Posterior vena cava (tissue), 2 donors: ENCODE results near the gene NXPH4. TPM values are rescaled to one million over a fixed set of nuclear protein-coding genes. Genes with fewer than 3 reads are reported as not detected.
A peak's percentile ranks its signal among the peaks of the same experiment; 100 is the strongest.

ENCODE experiments used
- DNase-seq: peaks from one replicate; pipeline ENCODE4 v3.0.0-alpha.2; 2020; ENCODE audit warnings: low spot score
- intact Hi-C, 2 donors: fragments of 100-400 bp; cut with DNase I; formaldehyde crosslinking; loops; one replicate each; pipeline versions ENCODE4 v1.14.1 to v1.14.2; 2022 to 2023
- total RNA-seq, 2 donors: library from RNA; stranded (reverse); fragmentation: NEBNext Ultra II Directional; extraction: Animal tissue kit (Norgen Biotek cat#: 25700); gene quantifications; one replicate each; pipeline ENCODE4 v1.2.1, GENCODE V29; 2021
- donor health status: DM: yes; HTN: yes; CAD: no.
- donor health status: DM: yes; HTN: yes; CAD: no.

Gene NXPH4
- total RNA-seq, 2 donors from 2014 or later: 0.24 to 0.79 TPM

DNA sequence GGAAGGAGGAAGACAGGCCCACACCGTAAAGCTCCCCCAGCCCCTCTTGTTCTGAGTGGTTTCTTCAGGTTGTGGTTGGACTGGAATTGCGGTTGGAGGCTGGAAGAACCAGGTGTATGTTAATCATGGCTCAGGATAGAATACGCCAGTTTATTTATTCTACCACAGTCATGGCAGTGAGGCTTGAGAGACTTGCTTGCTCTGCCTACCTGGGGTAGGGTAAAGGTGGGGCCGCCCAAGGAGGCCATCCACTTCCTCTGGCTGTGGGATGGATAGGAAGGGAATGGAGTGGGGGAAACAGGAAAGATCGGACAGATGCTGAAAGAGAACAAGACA is 21.0 kb downstream of the NXPH4 start:
- intact Hi-C loops: no loop called here
- DNase-seq: no peak

DNA sequence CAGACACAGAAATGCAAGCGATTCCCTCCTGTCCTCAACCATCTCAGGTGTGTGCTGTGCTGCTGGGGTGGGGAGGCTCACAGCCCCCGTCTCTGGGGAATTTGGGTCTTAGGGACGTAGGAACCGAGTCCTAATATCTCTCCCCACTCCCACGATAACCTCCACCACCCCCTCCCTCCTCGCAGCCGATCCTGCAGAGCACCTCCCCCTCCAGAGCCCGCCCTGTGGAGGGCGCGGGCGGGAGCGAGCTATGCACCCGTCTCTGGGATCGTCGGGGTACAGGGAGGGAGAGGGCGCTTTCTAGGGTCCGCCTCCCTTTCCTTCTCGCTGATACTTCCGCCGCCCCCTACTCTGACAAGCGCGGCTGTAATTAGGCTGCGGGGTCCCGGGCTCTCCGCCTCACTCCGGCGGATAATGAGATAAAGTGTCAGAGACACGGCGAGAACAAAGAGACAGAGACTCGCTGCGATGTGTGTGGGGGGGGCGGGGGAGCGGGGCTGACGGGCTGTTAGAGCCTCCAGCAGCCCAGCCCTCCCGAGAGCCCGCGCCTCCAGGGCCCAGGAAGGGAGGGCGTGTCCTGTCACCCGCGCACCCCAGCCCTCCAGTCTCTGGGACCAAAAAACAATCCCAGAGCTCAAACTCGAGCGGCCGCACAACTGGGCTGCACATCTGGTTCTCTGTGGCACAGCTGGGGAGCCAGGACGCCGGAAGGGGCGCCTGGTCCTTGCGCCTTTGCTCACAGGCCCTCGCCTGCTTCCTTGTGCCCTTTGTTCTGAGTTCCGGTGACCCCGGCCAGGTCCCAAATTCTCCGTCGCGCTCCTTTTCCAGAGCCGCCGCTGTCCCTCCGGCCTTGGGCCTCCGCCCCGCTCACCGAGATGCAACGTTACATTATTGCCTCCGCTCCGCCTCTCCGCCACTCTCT is 21.6 kb downstream of the NXPH4 start:
- intact Hi-C loops: loop anchor here in 1 of 2 donors (2.0 kb wide), 1 partner anchor 25 kb away; no protein-coding TSS in a partner anchor
- DNase-seq: no peak

DNA sequence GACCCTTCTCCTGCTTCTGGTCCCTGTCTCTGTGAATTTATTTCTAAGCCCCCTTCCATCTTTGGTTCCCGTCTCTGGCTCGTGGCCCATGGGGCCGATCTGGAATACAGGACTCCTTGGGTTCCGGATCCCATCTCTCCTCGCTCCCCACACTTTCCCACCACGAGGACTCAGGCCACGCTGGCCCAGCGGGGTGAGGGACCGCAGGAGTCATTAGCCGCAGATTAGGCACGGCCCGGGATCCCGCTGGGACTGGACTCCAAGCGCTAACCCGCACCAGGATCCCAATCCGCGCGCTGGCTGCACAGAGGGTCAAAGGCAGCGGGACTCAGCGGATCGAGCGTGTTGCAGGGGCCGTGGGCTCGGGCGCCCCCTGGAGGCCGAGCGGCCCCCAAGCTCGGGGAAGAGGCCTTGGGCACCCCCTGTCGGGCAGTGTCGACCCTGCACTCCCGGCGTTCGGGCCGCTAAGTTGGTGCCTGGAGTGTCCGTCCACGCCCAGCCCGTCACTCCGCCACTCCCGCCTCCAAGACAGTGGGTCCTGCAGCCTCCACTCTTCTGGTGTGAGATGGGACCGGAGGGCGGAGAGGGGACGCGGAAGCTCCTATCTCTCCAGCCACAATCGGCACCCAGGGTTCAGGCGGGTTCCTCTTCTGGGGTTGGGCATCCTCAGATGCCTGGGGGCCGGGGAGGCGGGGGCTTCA is 22.4 kb downstream of the NXPH4 start:
- intact Hi-C loops: loop anchor here in 1 of 2 donors (2.0 kb wide), 1 partner anchor 26 kb away; no protein-coding TSS in a partner anchor
- peak; percentile 97 for DNase-seq

DNA sequence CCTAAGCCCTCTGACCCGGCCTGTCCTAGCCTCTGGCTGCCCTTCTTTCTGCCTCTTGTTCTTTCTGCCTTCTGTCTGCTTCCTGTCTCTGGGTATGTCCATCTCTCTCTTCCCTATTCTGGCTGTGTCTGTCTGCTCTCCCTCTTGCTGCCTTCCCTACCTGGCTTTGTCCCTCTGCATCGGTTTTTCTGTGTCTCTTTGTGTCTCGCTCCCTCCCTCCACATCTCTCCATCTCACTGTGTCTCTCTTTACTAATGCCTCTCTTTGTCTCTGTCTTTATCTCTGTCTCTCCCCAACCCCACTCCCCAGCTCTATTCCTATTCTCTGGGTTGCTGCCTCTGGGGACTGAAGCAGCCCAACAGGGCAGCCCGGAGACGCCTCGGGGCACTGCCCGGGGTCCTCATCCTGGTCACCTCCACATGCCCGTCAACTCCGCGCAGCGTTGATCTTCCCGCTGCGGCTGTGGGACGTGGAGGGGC is 23.0 kb downstream of the NXPH4 start:
- no peak for DNase-seq
- intact Hi-C loops: loop anchor here in 1 of 2 donors (2.0 kb wide), 1 partner anchor 27 kb away; no protein-coding TSS in a partner anchor

DNA sequence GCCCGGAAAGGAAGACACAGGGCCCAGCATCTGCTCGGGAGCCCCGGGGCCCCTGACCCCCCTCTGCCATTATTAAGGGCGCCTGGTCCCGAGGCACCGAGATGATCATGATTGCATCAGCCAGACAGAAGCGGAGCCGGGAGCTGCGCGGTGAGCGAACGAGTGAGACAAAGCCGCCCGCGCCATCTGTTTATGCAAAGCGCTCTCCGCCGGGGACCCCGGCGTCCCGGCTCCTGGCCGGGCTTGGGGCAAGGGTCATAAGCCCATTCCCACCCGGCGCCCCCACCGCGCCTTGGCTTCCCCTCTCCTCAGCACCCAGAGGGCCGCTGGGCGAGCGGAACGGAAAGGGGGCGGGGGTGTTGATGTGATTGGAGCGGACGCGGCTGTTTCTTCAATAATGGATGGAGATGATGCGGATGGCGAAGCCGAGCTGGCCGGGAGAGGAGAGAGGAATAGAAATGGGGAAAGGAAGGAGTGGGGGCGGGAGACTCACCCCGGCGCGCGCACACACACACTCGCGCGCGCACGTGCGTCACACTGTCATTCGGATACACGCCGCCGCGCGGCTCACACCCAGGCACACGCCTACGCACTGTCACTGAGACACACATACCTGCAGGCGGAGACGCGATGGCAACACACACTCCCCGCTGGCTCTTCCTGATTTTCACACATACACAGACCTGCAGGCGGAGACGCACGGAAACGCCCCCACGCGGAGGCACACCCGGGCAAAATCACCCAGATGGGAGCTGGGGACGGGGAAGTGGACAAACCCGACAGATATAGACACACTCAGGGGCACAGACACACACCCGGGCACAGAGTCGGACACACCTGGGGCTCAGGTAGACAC is 23.7 kb downstream of the NXPH4 start:
- intact Hi-C loops: no loop called here
- DNase-seq: peak; percentile 84

DNA sequence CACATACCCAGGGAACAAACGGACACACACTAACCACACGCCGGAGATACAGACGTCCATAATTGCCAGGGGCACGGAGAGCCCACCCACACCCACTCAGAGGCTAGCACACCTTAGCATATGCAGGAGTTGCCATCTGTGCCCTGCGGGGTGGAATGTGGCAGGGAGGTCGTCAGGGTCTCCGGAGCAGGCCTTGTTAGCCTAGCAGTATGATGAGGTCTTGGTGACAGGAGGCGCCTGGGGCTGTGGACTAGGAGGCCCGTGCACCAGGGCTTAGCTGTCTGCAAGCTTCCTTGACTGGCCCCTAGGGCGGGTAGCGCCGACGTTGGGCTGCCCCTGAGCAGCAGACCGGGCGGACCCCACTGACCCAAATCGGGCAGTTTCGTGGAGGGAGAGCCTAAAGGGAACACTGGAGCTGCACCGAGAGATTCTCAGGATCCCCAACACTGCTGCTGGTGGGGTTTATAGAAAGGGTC is 24.4 kb downstream of the NXPH4 start:
- no peak for DNase-seq
- intact Hi-C loops: no loop called here

DNA sequence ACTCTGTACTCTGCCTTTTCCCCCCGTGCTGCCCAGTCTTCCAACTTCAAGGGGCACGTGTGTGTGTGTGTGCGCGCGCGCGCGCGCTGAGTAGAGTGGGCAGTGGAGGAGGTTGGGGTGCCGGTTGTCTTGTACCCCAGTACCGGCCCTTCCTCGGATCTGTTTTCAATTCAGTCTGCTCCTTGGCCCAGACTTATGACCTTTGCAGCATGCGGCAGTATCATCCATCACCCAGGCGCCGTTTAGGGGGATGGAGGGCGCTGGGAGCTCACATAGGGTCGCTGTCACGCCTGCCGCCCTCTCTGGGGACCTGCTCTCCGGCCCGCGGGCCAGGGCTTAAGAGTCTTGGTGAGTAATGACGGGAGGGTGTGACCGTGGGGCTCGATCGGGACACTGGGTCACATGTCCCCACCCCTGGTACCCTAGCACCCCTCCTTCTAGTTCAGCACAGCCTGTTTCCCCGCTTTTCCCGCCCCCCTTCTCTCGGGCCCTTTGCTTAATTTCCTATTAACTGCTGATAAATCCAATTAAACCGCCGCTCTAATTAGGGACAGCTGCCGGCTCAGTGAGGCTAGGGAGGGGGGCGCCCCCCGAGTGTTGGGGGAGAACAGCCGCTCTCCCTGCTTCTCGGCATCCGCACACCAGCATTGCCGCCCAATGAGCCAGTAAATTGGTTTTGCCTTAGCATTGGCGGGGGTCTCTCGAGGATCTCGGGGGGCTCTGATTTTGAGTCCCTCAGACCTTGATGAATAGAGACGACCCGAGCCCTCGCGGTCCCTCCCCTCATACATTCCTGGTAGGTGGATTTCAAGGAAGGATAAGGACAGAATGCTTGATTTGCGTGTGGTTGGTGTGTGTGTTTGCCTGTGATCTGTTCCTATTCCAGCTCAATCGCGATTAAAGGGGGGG is 25.1 kb downstream of the NXPH4 start:
- intact Hi-C loops: no loop called here
- DNase-seq: no peak

DNA sequence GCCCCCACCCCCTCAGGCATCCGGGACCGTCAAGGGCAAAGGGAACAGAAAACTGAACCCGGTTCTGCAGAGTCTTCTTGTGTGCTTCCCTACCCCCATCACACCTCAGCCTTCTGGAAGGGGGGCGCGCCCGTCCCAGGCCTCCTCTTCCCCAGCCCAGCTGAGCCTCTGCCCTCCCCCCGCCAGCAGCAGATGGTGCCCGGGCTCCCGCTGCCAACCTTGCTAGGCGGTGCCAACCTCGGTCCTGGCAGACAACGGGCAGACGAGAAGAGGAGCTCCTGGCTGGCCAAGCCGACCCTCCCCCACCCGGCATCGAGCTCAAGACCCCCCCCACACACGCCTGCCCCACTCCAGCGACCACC is 25.7 kb downstream of the NXPH4 start:
- peak; percentile 82 for DNase-seq
- intact Hi-C loops: no loop called here

DNA sequence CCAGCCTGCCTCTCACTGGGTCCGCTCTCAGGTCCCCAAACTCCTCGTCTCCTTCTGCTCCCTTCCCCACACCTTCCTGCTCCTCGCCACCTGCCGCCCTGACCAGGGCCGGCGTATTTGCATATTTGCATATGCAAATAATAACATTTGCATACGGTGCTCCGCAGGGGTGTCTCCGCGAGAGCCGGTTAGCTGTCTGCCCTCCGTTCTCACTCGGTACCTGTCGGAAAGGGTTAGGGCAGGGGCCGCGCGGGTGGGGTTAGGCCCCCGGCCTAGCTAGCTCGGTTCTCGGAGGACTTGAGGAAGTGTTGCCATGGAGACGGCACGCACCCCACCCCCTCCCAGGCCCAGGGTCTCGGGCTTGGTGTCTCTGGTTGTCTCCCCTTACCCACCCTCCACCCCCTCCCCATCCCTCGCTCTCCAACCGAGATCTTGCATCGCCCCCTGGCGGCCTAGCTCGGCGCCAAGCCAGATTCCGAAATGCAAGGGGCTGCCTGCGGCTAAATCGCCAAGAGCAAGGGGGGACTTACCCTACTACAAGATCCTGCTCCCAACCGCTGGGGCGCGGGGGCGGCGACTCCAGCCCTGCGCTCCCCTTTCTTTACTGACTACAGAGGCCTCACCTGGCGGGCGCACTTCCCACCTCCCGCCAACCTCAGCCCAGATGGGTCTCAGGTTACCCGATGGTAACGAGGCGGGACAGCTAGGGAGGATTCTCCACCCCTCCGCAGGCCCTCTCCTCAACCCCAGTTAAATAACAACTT is 26.3 kb downstream of the NXPH4 start:
- intact Hi-C loops: no loop called here
- DNase-seq: peak; percentile 88

DNA sequence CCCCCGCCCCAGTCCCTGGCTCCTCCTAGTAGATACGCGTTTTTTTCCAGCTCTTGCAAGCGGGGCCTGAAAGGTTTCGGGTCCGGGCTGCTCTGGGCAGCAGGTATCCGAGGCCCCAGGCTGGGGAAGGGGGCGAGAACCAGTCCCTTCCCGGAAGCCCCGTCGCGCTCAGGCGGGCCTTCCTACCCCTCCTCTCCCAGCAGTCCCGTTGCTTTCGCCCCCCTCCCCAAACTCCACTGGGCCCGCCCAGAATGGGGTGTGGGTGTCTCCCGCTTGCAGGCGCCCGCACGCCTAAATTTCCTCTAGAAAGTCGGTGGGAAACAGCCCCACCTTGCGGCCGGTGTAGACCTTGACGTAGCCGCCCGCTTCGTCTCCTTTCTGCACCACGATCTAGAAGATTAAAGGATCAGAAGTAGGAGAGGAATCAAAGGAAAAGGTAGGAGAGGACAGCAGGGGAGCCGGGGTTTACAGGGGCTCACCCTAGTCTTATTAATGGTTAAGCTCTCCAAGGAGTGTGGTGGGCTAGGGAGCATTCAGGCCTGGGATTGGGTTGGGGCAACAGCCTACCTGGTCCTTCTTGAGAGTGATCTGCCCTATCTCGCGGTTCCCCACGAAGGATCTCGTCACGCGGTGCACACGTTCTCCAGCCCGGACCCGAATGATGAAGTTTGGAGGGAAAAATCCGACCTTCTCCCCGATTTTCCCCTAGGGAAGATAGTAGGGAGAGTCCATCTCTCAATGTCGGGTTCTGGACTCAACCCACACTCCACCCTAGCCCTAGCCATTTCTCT is 27.1 kb downstream of the NXPH4 start:
- peak; percentile 94 for DNase-seq
- intact Hi-C loops: no loop called here

DNA sequence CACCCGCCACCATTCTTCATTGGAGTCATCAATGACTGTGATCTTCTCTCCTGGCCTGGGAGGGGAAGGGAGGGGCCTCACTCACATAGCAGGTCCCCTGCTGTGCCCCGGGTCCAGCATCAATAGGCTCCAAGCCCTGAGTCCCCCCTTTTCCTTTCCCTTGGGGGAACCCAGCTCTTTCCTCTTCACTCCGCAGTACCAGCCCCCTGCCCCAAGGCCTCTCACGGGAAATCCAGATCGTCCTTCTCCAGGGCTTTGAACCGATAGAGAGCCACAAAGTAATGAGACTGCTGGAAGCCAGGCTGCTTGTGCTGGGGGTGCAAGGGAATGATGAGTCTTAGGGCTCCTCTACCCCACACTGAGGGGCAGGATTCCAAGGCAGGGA is 27.7 kb downstream of the NXPH4 start:
- peak; percentile 46 for DNase-seq
- intact Hi-C loops: no loop called here

DNA sequence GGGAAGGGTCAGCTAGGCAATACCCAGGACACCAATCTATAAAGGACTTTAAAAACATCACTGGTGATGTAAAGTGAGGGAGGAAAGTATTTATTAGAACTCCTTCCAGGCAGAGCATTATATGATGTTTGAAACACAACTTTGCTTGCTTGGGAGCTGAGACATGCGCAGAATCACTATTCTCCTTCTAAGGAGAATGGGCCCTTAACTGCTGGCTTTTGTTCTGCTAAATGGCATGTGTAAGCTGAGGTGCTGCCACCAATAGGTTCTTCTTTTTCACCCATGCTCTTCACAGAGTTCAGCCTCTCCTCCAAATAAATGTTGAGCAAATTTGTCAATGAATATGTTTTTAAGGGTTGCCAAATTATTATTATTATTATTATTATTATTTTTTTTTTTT is 30.4 kb downstream of the NXPH4 start:
- intact Hi-C loops: loop anchor here in 1 of 2 donors (5.0 kb wide), 1 partner anchor 110 kb away; no protein-coding TSS in a partner anchor
- no peak for DNase-seq

DNA sequence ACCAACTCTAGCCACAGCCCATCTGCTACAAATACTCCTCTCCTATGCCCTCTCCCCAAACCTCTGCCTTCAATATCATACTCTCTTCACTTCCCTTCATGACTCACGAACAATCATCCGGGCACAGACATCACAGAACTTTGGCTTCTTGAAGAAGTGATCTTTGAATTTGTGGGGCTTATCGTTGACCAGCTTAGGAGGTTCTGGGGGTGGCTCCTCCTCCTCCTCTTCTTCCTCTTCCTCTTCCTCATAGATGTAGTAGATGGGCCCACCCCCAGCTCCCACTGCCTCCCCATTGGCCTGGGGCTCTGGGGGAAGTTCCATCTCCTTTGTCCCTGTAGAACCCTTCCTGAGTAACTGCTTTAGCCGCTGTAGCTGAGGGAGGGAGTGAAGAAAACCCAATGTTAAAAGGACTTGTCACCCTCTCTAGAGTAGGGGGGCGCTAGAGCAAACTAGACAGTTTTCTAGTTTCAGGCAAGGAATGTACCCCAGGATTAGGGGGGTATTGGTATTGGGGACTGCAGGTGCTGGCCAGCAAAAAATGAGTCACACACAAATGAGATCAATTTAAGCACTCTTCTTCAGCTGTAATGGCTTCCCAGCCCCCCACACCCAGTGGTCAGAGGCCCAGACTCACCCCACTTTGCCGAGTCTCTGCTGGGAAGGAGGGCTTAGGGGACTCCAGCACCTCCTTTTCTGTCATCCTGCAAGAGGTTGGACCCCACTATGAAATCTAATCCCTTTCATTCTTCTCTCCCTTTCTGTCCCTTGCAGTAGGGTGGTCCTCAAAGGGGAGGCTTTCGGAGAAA is 32.5 kb downstream of the NXPH4 start:
- intact Hi-C loops: loop anchor here in 1 of 2 donors (5.0 kb wide), 1 partner anchor 108 kb away; no protein-coding TSS in a partner anchor
- peak; percentile 77 for DNase-seq

DNA sequence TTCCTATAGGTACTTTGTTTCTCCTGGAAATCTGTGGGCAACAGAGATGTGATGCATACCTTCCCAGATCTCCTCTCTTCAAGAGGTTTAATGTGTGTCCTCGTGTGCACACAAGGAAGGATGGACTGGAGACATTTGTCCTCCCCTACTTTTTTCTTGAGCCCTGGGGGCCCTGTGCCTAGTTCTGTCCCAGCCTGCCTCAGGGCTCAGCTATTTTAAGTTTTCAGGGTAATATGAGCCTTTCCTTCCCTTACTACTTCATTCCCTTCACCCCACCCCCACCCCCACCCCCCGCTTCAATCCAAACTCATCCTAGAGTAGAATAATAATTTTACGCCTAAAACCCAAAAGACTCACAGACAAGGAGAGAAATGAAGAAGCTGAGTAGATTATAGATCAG is 33.9 kb downstream of the NXPH4 start:
- no peak for DNase-seq
- intact Hi-C loops: no loop called here

DNA sequence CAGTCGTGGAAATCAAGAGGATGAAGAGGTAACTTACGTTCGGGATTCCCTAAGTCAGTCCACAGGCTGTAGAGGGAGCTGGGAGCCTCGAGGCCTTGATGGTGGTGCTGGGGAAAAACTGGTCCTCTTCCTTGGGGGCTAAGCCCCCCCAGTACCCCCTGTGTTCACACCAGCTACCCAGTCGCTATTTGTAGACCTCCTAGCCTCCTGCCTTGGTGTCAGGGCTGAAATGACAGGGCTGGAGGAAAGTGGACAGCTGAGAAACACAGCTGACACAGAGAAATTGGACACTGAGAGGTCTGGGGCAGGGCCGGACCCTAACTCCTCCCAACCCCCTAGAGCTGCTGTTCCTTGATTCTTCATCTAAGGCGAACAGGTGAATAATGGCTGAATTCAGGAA is 34.4 kb downstream of the NXPH4 start, which contains the start of gene STAC3:
Gene STAC3 (minus strand): TSS at position 232 of the 400 bp plus-strand sequence. CDS start 1,551 bp downstream, outside the sequence.
- peak; percentile 56 for DNase-seq
- intact Hi-C loops: no loop called here
